GM19099 (cell line): Measurements from ENCODE around the gene HEXIM1.
A peak's percentile ranks its signal among the peaks of the same experiment; 100 is the strongest.

Experiments
- POLR2A ChIP-seq: IDR thresholded peaks from 3 replicates; pipeline ENCODE4 v1.6.1; 2011; ENCODE audit warnings: low read depth; ENCODE audit not compliant: insufficient read length; ENCODE audit errors: extremely low read depth

HEXIM1 gene, protein sequence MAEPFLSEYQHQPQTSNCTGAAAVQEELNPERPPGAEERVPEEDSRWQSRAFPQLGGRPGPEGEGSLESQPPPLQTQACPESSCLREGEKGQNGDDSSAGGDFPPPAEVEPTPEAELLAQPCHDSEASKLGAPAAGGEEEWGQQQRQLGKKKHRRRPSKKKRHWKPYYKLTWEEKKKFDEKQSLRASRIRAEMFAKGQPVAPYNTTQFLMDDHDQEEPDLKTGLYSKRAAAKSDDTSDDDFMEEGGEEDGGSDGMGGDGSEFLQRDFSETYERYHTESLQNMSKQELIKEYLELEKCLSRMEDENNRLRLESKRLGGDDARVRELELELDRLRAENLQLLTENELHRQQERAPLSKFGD

DNA sequence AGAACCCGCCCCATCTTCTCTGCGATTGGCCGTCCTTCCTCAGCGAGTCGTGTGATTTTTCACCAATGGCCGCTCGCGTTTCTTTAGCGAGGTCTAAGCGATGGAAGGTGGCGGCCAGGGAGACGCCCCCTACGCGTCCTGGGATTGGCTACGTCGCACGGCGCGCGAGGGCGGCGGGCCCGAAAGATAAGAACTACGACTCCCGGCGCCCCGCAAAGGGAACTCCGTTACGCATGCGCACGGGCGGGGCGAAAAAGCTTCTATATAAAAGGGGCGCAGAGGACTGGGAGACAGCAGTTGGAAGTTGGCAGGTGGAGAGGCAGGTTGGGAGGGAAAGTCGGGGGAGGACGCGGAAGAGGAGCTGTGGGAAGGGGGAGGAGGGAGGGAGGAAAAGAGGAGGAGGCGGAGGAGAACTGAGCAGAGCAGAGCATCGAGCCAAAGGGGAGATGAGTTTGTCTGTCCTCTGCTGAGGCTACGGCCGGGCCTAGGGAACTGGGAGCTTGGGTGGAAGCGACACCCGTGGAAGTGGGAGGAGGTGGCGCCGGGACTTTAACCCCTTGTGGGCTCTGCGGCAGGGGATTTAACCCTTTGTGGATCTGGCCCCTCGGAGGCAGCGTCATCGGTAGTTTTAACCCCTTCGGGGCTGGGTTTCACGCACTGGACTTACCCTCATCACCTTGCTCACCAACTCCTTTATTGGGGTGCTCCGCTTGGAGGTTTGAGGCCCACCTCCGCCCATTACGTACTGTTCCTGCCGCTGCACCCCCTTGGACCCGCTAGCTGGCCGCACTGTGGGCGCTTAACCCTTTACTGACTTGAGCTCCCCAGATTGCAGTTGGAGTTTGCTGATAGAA lies at the start of gene HEXIM1:
TSS of gene HEXIM1 (plus strand) at position 293 of the 854 bp plus-strand sequence. CDS start 716 bp downstream, outside the sequence.
- peak; percentile 100 for TF ChIP-seq POLR2A

DNA sequence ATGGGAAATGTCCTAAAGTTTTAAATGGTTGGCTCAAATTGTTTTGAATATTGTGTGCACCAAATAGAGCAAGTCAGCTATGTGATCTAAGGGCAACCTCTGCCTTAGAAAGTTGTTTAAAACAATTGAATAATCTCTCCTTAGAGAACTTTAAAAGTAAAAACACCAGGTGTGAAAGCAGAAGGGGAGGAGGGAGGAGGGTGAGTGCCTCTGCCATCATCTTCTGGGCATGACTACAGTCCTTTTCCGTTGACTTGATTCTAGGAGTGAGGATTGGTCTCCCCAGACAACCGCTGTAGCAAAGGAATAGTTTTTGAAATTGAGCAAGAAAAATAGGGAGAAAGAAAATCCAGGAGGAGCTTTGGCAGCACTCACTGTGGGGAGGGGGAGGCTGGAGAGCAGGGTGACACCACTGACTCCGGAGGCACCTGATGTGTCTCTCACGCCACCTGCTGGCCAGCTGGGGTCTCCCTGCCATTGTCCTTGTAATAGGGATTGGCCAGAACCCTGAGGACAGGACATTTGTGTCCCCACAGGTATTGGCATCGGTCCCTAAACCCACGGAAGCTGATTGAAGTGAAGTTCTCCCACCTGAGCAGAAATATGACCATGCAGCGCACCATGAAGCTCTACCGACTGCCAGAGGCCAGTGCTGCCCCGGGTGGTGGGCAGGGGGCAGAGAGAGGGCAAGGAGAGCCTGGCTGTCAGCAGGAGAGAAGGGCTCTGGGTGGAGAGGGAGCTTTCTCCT lies 49.2 kb upstream of the HEXIM1 start:
- TF ChIP-seq POLR2A = no peak

DNA sequence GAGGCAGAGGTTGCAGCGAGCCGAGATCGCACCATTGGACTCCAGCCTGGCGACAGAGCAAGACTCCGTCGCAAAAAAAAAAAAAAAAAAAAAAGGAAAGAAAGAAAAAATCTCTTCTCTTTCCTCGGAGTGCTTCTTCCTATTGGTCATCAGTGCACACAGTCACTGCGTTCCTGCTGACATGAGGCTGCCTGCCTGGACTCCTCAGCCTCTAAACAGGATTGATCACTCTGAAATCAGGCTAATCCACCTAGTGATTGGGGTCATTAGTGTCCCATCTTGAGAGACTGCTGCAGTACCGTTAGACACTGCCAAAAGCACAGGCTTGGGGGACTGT lies 46.8 kb upstream of the HEXIM1 start:
- TF ChIP-seq POLR2A = no peak

DNA sequence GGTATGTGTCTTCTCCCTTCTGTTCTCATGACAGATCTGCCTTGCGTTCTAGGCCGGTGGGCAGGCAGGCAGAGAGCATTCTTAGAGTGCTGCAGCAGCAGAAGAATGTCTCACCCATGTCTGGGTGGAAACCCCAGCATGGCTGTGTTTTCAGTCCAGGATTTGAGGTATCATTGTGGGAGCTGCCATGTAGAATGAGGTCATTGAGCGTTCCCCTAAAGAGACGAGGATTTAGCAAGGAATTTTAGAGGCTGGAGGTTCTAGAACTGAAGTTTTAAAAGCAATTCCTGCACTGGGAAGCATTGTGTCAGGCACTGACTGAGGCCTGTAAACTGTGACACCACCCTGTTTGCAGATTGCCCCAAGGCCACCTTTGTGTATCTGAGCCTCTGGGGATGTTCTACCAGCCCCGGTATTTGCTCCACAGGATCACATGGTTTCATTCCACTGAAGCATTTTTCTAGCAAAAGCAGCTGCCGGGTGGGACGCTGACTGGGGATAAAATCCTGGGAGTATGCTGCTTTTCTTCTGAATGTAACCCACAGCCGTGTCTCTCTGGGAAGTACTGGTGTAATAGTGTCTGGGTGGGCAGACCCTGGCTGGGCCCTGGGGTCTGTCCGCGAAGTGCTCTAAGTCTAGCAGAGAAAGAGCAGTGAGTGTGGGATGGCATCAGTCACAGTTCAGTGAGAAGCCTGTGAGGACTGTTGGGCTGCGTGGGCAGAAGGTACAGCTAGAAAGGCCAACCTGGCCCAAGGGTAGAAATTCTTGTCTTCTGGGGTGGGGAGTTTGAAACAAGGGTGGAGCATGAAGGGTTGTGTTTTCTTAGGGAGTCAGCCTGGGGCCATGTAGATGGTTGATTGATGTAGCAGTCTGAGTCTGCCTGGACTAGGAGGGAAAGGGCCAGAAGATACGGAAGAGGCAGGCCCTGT lies 46.1 kb upstream of the HEXIM1 start:
- TF ChIP-seq POLR2A = no peak

DNA sequence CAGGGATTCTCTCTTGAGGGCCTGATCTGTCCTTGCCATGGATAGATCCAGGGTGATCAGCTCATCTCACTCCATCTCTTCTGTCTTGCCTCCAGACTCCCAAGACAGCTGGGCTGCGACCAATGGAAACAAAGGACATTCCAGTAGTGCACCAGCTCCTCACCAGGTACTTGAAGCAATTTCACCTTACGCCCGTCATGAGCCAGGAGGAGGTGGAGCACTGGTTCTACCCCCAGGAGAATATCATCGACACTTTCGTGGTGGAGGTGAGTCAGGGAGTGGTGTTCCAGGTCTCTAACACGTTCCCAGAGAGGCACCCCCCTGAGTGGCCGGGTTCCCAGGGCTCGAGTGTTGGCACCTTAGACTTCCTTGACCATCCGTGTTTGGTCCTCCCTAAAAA lies 45.4 kb upstream of the HEXIM1 start:
- no peak for TF ChIP-seq POLR2A

DNA sequence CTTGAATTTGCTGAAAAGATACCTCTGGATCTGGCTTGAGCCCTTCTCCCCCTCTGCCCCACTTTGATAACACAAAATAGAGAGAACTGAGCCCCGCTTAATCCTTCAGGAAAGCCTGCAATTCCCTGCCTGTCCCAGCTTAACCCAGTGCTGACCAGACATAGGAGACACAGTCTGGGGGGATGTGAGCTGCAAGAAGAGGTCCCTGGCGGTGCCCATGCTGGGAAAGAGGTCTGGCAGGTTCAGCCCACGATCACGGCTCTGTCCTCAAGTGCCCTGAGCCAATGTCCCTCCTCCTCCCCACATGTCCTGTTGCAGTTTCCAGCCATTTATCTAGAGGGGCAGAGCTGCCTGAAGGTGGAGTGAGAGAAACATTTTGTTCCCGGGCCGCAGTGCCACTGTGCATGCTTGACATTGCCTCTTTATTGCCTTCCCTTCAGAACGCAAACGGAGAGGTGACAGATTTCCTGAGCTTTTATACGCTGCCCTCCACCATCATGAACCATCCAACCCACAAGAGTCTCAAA lies 44.9 kb upstream of the HEXIM1 start:
- no peak for TF ChIP-seq POLR2A

DNA sequence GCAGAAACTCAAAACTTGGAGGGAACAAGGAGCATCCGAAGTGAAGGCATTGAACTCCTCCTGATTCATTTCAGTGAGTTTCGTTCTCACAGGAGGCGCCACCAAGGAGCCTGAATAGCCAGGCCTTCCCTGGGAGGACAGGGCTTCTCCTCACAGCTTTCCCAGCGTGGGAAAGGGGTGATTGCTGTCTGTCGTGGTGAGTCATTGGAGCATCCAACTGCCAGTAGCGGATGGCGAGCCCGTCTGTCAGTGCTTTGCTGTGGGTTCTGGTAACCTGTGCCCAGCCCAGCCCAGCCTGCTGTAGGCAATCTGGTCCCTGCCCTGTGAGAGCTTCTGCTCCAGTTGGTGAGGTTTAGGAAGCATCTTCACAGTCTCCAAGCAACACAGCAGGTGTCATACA lies 44.2 kb upstream of the HEXIM1 start:
- no peak for TF ChIP-seq POLR2A

DNA sequence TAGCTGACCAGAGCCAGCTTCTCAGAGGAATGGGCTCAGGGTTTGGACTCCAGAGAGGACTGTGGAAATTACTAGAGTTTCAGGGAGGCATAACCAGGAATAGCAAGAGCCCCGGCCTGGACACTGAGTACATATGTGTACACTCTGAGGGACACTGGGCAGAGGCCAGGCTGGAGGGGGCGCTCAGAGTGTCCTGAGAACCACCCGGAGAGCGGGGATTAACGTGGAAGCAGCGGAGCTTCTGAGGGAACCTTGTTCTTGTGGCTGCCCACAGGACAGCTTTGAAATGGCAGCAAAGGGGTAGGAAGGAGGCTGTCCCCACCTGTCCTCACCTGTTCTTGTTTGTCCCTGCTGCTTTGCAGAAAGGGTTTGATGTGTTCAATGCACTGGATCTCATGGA lies 43.8 kb upstream of the HEXIM1 start:
- no peak for TF ChIP-seq POLR2A

DNA sequence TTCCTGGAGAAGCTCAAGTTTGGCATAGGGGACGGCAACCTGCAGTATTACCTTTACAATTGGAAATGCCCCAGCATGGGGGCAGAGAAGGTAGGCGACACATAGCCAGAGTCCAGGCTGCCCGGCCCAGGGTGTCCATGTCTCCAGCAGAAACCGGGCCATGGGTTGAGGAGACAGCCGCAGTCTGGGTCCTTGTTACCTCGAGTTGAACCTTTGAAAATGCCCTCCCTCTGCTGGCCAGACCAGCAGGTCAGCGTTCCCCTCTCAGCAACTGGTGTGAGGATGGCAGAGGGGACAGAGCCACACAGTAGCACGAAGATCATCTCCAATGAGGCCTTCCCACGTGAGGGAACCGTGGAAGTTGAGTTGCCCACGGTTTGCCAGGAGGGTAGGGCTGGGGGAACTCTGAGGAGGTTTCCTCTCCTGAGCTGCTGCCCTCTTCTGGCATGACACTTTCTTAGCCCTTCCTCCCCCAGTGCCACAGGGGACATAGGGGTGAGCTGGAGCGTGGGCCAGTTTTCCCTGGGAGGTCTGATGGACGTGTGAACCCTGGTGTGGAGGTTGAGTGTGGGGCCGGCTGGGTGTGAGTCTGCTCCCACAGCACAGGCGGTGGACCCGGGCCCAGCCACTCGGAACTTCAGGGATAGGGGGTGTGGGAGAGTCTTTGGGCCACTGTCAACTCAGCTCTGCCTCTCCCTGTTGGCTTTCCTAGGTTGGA lies 43.2 kb upstream of the HEXIM1 start:
- no peak for TF ChIP-seq POLR2A

DNA sequence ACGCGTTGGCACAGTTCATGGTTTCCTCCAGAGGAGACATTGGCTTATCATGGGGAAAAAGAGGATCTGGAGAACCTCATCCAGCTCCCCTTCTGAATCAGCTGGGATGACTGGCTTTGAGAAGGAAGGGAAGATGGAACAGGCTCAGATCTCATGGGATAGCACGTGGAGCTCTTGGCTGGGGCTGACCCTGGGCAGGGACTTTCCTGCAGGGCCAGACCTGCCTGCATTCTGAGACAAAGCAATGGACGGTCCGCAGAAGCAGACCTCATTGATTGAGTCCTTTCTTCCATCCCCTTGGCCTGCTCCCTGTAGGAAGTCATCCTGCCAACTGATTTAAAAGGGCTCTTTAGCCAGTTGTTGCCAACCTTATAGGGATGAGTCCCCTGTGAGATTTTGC lies 42.2 kb upstream of the HEXIM1 start:
- TF ChIP-seq POLR2A = no peak

DNA sequence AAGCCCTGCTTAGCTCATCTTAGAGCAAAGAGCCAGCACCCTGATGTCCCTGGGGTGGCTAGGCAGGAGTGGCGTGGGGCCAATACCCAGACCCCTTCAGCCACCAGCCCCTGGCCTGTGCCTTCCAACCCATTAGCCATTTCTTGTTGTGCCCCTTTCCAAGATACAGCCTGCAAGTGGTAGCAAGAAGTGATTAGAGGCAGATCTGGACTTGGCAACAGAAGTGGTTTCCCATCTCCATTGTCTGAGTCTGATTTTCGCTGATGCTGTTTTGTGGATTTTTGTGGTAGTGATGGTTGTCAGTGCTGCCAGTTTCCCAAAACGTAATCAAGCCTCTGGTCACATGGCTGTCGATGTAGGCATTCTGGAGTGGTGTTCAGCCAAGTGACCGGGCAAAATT lies 41.7 kb upstream of the HEXIM1 start:
- no peak for TF ChIP-seq POLR2A

DNA sequence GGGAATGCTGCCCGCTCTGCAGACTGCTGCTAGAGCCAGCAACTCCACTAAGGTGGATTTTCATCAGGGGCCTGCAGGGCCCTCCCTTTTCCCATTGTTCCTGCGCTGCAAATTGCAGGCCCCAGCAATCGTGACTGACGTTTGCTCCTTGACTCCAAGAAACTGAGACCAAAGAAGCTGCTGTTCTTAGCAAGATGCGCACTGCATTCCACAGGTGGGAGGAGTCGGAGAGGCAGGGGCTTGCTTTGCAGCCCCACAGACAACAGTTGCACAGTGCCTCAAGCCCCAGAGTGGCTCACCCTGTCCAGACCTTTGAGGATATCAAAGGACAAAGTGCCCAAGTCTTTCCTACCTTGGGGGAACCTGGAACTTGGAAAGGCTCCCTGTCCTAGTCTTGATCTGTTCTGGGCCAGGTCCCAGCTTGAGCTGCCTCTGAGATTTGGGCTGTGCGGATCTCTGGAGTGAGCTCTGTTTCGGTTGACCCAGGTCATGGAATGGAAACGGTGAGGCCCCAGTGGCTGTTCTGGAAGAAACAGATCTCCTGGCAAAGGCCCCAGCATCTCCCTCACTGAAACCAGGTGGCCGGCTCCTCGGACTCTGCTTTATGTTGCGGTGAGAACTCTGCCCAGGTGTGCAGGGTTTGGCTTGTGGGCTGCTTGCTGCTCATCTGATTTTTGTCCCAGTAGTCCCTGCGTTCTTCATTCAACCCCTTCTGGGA lies 40.8 kb upstream of the HEXIM1 start:
- no peak for TF ChIP-seq POLR2A

DNA sequence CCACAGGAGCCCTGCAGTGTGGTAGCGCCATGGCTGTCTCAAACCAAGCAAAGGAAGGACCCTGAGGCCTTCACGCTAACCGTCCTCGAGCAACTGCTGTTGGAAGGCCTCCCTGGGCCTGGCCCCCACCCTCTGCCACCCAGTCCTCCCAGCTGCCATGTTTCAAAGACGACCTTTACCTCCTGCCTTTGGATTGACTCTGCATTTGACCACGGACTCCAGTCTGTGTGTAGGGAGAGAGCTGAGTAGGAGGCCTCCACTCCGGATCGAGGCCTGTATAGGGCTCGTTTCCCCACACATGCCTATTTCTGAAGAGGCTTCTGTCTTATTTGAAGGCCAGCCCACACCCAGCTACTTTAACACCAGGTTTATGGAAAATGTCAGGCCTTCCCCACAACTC lies 40.2 kb upstream of the HEXIM1 start:
- no peak for TF ChIP-seq POLR2A
